ENCODE data around the gene TENM3. TPM values are rescaled to one million over a fixed set of nuclear protein-coding genes. Genes with fewer than 3 reads are reported as not detected.
A peak's percentile ranks its signal among the peaks of the same experiment; 100 is the strongest.

TENM3 gene
- total and polyA plus RNA-seq, 2 donors from 2014 or later, result 0.58 to 6.8 TPM

DNA sequence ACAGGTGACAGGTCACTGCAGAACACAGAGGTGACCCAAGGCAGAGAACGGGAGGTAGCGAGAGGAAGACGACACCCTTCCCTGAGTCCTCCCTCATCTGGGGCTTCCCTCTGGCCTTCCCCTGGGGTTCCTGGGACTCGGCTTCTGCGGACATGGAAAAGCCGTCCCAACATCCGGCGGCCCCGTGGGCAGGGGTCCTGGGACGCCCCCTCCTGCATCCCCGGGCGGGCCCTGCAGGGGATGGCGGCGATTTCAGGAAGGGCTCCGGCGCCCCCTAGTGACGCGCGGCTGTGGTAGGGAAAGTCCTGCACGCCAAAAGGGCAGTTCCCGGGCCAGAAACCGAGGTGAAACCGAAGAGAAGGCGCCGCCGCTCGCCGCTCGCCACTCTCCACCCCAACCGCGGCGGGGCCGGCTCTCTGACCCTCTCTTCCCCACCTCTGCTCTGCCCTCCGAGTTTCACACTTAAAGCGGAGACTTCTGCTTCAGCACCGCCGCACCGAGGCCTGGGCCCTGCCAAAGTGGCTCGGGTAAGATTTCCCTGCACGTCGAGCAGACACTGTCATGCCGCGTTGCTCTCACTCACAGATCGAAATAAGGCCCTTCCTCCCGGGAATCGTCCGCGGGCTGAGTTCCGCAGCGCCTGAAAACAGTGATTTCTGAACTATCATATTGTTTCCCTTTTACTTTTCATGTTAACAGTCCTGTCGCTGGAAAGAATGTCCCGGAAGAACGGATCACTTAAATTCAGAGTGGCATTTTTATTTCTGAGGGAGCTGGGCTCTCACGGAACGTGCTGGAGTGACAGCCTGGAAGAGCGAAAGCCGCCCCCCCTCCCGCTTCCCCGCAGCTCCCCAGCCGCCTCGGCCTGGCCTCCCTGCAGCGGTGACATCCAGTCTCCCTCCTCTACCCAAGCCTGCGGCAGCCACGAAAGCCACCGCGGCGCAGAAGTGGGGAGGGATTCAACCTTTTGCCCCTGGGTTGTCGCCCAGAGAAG lies 563.4 kb downstream of the TENM3 start:
- FAIRE-seq (no peak), DNase-seq (peak; percentile 87 to 92 (median 91))
- Histone ChIP-seq H3K9me3 (ENCODE audit: control insufficient read depth in 2 of 3, insufficient read depth in 1 of 3, low read length in 3 of 3) (peaks cover 0 to 10% (median 0%) of the 10 kb centered on the region in 3 donors), H3K27ac (ENCODE audit: low read depth in 2 of 2, low read length in 2 of 2) (no peak overlapping the region), H3K36me3 (ENCODE audit: control insufficient read depth in 2 of 3, insufficient read depth in 3 of 3, low read length in 3 of 3) (peaks cover 0 to 2% (median 0%) of the 10 kb centered on the region in 3 donors), H3K4me3 (ENCODE audit: low read length in 3 of 3) (peak overlapping the region; percentile 55 to 70 (median 62)), H3K9ac (ENCODE audit: low read length in 3 of 3) (peak overlapping the region; percentile 17 to 82 (median 72)), H3K27me3 (ENCODE audit: control insufficient read depth, insufficient read depth, low read length) (no peaks in the 10 kb centered on the region), H3K4me1 (ENCODE audit: control insufficient read depth in 2 of 3, insufficient read depth in 2 of 3, low read depth in 1 of 3, low read length in 3 of 3) (peaks cover 0 to 3% (median 0%) of the 10 kb centered on the region in 3 donors)
- intact Hi-C loops (cut with DNase I), result loop anchor here (10.0 kb wide), 1 partner anchor 1662 kb away; no protein-coding TSS in a partner anchor
- TF ChIP-seq, protein P1, sequence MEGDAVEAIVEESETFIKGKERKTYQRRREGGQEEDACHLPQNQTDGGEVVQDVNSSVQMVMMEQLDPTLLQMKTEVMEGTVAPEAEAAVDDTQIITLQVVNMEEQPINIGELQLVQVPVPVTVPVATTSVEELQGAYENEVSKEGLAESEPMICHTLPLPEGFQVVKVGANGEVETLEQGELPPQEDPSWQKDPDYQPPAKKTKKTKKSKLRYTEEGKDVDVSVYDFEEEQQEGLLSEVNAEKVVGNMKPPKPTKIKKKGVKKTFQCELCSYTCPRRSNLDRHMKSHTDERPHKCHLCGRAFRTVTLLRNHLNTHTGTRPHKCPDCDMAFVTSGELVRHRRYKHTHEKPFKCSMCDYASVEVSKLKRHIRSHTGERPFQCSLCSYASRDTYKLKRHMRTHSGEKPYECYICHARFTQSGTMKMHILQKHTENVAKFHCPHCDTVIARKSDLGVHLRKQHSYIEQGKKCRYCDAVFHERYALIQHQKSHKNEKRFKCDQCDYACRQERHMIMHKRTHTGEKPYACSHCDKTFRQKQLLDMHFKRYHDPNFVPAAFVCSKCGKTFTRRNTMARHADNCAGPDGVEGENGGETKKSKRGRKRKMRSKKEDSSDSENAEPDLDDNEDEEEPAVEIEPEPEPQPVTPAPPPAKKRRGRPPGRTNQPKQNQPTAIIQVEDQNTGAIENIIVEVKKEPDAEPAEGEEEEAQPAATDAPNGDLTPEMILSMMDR (IDR thresholded peaks at IDR 0.05; ENCODE audit: borderline replicate concordance, extremely low read depth, insufficient read depth), result peak; percentile 77

DNA sequence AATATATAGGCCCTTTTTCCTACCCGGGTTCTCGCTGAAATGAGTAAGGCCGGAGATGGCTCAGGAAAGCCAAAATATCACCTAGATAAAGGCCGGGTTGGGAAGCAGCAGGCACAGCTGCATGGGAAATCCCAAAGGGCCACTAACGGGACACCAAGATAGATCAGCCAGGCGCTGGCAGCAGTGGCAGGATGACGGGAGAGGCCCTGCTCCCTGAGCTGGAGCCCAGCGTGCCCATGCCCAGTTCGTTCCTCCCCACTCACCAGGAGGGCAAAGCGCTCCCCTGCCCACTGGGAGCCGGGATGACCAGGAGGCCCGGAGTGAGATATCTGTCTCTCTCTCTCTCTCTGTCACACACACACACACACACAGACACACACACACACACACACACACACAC lies 564.1 kb downstream of the TENM3 start:
- intact Hi-C loops (cut with DNase I), result loop anchor here (10.0 kb wide), 1 partner anchor 1663 kb away; no protein-coding TSS in a partner anchor
- Histone ChIP-seq H3K27me3 (ENCODE audit: control insufficient read depth, insufficient read depth, low read length) (no peaks in the 10 kb centered on the region), H3K9ac (ENCODE audit: low read length in 3 of 3) (no peak overlapping the region), H3K27ac (ENCODE audit: low read depth in 2 of 2, low read length in 2 of 2) (no peak overlapping the region), H3K9me3 (ENCODE audit: control insufficient read depth in 2 of 3, insufficient read depth in 1 of 3, low read length in 3 of 3) (peaks cover 0 to 10% (median 0%) of the 10 kb centered on the region in 3 donors), H3K4me1 (ENCODE audit: control insufficient read depth in 2 of 3, insufficient read depth in 2 of 3, low read depth in 1 of 3, low read length in 3 of 3) (peaks cover 0 to 3% (median 0%) of the 10 kb centered on the region in 3 donors), H3K4me3 (ENCODE audit: low read length in 3 of 3) (peak overlapping the region in 1 of 3 donors; percentile 70), H3K36me3 (ENCODE audit: control insufficient read depth in 2 of 3, insufficient read depth in 3 of 3, low read length in 3 of 3) (peaks cover 0 to 2% (median 0%) of the 10 kb centered on the region in 3 donors)
- DNase-seq (no peak), FAIRE-seq (no peak)
- TF ChIP-seq, protein P1 (IDR thresholded peaks at IDR 0.05; ENCODE audit: borderline replicate concordance, extremely low read depth, insufficient read depth), result no peak

DNA sequence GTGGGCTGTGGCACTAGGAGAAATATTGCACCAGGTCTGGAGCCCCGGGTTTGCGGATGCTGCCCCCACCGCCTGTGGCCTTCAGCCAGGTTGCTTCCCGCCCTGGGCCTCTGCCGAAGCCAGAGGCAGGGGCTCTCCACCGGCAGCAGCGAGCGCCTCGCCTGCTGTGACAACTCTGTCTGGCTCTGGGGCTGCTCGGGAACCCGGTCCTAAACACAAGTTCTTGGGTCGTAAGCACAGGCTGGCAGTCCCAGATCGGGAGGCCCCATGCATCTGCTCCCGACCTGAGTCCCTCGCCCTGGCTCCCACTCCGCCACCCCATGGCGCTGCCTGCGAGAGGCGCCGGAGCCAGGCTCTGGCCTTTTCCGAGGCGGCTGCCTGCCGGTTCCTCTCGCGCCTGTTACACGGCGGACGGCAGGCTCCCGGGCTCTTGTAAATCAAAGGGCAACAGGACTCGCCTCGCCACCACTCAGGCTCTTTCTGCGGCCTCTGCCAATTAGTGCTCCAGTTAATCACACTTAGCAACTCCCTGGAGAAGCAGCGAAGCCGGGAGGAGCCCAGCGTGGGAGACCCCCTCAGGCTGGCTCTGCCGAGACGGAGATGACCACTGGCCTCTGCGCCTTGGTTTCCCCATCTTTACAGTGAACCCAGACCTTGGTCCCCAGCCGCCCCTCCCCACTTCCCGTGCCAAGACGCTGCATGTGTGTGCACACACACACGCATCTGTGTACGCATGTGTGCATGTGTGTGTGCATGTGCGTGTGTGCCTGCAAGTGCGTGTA lies 564.8 kb downstream of the TENM3 start:
- Histone ChIP-seq H3K9ac (ENCODE audit: low read length in 3 of 3) (no peak overlapping the region), H3K27me3 (ENCODE audit: control insufficient read depth, insufficient read depth, low read length) (no peaks in the 10 kb centered on the region), H3K4me1 (ENCODE audit: control insufficient read depth in 2 of 3, insufficient read depth in 2 of 3, low read depth in 1 of 3, low read length in 3 of 3) (peaks cover 0 to 3% (median 0%) of the 10 kb centered on the region in 3 donors), H3K9me3 (ENCODE audit: control insufficient read depth in 2 of 3, insufficient read depth in 1 of 3, low read length in 3 of 3) (peaks cover 0 to 10% (median 0%) of the 10 kb centered on the region in 3 donors), H3K36me3 (ENCODE audit: control insufficient read depth in 2 of 3, insufficient read depth in 3 of 3, low read length in 3 of 3) (peaks cover 0 to 2% (median 0%) of the 10 kb centered on the region in 3 donors), H3K27ac (ENCODE audit: low read depth in 2 of 2, low read length in 2 of 2) (no peak overlapping the region), H3K4me3 (ENCODE audit: low read length in 3 of 3) (no peak overlapping the region)
- DNase-seq (no peak), FAIRE-seq (no peak)
- TF ChIP-seq, protein P1 (IDR thresholded peaks at IDR 0.05; ENCODE audit: borderline replicate concordance, extremely low read depth, insufficient read depth), result no peak
- intact Hi-C loops (cut with DNase I), result loop anchor here (10.0 kb wide), 1 partner anchor 1663 kb away; no protein-coding TSS in a partner anchor
